ENCODE results near the gene MTMR3. TPM values are rescaled to one million over a fixed set of nuclear protein-coding genes. Genes with fewer than 3 reads are reported as not detected.

The MTMR3 gene
- total RNA-seq, 1 experiment from 2014 or later: 12.1 TPM

DNA sequence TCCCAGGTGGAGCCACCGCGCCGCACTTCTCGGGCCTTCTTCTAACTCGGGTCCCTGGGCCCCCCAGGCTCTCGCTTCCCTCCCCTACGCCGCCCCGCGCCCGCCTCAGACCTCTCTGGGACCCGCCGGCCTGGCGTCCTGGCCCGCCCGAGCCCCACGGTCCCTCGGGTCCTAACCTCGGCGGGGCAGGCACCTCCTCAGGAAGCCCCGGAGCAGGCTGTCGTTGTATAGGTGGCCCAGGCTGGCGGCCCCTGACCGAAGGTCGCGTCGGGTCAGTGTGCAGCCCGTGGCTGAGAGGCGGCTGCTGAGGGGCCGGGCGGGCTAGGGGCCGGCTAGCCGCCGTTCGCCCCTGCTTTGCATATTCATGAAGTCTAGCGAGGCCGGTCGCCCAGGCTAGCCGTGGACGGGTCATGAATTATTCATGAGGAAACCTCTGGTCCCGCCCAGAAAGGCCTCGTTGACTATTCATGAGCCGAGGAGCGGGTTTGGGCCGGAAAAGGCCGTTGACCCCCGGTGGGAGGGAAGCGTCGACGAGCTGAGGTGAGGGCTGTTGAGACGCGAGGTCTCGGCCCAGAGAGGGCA lies 197.1 kb downstream of the MTMR3 start, which contains the start of gene HORMAD2:
TSS of gene HORMAD2 (plus strand) at position 513 of the 582 bp plus-strand sequence. CDS start 13,489 bp downstream, outside the sequence.
- Histone ChIP-seq H3K9me2 (replicated peaks; ENCODE audit: low read length) (no peaks in the 10 kb centered on the region), H2AFZ (ENCODE audit: low read length) (no peak within 1 kb of the TSS), H3F3A (ENCODE audit: low read length, unreplicated experiment) (no peaks in the 10 kb centered on the region), H3K9ac (ENCODE audit: low read length) (no peak within 1 kb of the TSS), H4K20me1 (ENCODE audit: low read length) (no peaks in the 10 kb centered on the region), H3K79me2 (ENCODE audit: low read length) (no peaks in the 10 kb centered on the region), H3K4me2 (ENCODE audit: low read length) (no peak within 1 kb of the TSS), H3K4me3 (ENCODE audit: low read length) (no peak within 1 kb of the TSS), H3K27me3 (ENCODE audit: low read length) (peaks cover 10% of the 10 kb centered on the region), H3K4me1 (ENCODE audit: insufficient read depth, low read length) (no peaks in the 10 kb centered on the region), H3K27ac (ENCODE audit: low read length) (no peak within 1 kb of the TSS), H3K36me3 (ENCODE audit: low read depth, low read length) (no peaks in the 10 kb centered on the region), H3K9me3 (ENCODE audit: low read length) (no peaks in the 10 kb centered on the region)
- DNase-seq (no peak), ATAC-seq (no peak)
- no peak for TF ChIP-seq EZH2 (IDR thresholded peaks at IDR 0.05; ENCODE audit: low read length, unreplicated experiment)
- no peak for TF ChIP-seq EZH2phosphoT487 (IDR thresholded peaks at IDR 0.05; ENCODE audit: borderline replicate concordance, low read length)
- TF ChIP-seq, protein P1, sequence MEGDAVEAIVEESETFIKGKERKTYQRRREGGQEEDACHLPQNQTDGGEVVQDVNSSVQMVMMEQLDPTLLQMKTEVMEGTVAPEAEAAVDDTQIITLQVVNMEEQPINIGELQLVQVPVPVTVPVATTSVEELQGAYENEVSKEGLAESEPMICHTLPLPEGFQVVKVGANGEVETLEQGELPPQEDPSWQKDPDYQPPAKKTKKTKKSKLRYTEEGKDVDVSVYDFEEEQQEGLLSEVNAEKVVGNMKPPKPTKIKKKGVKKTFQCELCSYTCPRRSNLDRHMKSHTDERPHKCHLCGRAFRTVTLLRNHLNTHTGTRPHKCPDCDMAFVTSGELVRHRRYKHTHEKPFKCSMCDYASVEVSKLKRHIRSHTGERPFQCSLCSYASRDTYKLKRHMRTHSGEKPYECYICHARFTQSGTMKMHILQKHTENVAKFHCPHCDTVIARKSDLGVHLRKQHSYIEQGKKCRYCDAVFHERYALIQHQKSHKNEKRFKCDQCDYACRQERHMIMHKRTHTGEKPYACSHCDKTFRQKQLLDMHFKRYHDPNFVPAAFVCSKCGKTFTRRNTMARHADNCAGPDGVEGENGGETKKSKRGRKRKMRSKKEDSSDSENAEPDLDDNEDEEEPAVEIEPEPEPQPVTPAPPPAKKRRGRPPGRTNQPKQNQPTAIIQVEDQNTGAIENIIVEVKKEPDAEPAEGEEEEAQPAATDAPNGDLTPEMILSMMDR (conservative IDR thresholded peaks at IDR 0.05; ENCODE audit: low read depth, low read length): no peak
- intact Hi-C loops (cut with micrococcal nuclease): no loop called here
- ChIA-PET POLR2A (ENCODE audit: unreplicated experiment) (no interaction called here), CTCF (interaction anchor here (0.7 kb wide), 1 partner anchor 478 kb away, joined by 4 read pairs; no protein-coding TSS in a partner anchor)
- BruUV-seq (replicated peaks): no TSS peak

Small RNAs within 50 kb of the gene (microRNA-seq; reads per million reads assigned to microRNA genes)
- gene MIR6818 (ENCODE audit: unreplicated experiment): 2.3 reads per million

Other genes with a start within 250 kb of the MTMR3 start
- 0.69 and 0.87 TPM in 2 replicates for gene CABP7, start 163.2 kb upstream of the MTMR3 start, total RNA-seq (2014; rRNA removed)
- 24.2 and 37.7 TPM in 2 replicates for gene ZMAT5, start 116.2 kb upstream of the MTMR3 start, total RNA-seq (2014; rRNA removed)
- gene UQCR10, start 115.8 kb upstream of the MTMR3 start, total RNA-seq (2014; rRNA removed): 116 and 196 TPM in 2 replicates
- 37.0 and 49.6 TPM in 2 replicates for gene ASCC2, start 44.9 kb upstream of the MTMR3 start, total RNA-seq (2014; rRNA removed)
- not detected in 2 replicates for gene HORMAD2, start 197.3 kb downstream of the MTMR3 start, total RNA-seq (2014; rRNA removed)

All from PC-3 (cell line).